ENCODE measurements around the gene TMOD4. TPM values are rescaled to one million over a fixed set of nuclear protein-coding genes. Genes with fewer than 3 reads are reported as not detected.

The TMOD4 gene
- total and polyA plus RNA-seq, 2 of the 13 experiments (the other 11 are each of a cell fraction or from before 2014, with no cell fraction given): 0.66 TPM; not detected in 1

DNA sequence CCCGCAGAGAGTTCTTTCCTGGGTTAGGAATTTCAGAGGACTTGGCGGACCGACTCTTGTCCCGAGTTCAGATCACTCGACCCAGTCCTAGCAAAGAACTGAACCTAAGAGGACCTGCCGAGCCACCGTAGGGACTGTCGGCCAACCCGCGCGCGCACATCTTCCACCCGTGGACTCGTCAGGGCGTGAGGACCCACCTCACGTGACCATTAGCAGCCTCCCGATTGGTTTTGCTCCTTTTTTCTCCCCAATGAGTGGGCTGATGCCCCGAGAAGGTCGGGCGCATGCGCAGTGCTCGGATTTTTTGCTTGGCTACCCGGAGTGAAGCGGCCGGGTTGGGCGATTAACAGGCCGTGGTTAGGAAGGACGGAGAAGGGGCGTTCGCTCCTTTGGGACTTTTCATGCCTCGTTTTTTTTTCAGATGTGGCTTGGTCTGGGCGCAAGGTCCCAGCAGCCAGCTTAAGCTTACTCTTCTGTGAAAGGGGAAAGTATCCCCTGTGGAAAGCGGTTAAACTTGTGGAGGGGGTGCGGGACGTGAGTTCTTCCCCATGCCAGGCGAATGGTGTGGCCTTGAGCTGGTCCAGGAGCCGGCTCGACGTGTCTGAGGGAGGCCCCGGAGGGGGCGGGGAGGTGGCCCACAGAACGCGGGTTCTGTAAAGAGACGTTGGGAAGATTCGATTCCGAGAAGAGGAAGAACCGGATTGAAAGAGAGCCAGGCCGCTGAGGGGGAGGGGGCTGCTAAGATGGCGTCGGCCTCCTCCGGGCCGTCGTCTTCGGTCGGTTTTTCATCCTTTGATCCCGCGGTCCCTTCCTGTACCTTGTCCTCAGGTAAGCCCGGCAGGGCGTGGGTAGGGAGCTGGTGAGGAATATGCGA lies 22.7 kb upstream of the TMOD4 start, which contains the start of gene PIP5K1A (continued):
- TF ChIP-seq ZSCAN21 (CRISPR knock-in tag; IDR thresholded peaks at IDR 0.05; ENCODE audit: borderline replicate concordance) (peak; percentile 67; the same call in 1 of the 2 replicates), YEATS2 (CRISPR knock-in tag; IDR thresholded peaks at IDR 0.05; ENCODE audit: borderline replicate concordance) (peak; percentile 82; the same call in 1 of the 2 replicates), SALL1 (CRISPR knock-in tag; IDR thresholded peaks at IDR 0.05) (peak; percentile 83), SIX1 (CRISPR knock-in tag; IDR thresholded peaks at IDR 0.05; ENCODE audit: borderline replicate concordance) (no peak), MEF2D (CRISPR knock-in tag; IDR thresholded peaks at IDR 0.05) (0 out of 2 replicates have a peak, but pooled peaks have one; percentile 33), MXI1 (IDR thresholded peaks at IDR 0.05; ENCODE audit: borderline replicate concordance, low read depth, low read length) (peak; percentile 62; the same call in 1 of the 3 replicates), MEIS2 (CRISPR knock-in tag; IDR thresholded peaks at IDR 0.05) (peak; percentile 42), SNAPC4 (CRISPR knock-in tag; IDR thresholded peaks at IDR 0.05) (peak; percentile 79), ZSCAN31 (CRISPR knock-in tag; IDR thresholded peaks at IDR 0.05; ENCODE audit: low read depth) (peak; percentile 48; the same call in 1 of the 2 replicates), SNRNP70 (IDR thresholded peaks at IDR 0.05; ENCODE audit: low read depth, low read length) (no peak), ISL2 (CRISPR knock-in tag; IDR thresholded peaks at IDR 0.05) (0 out of 2 replicates have a peak, but pooled peaks have one; percentile 11), ZSCAN20 (CRISPR knock-in tag; IDR thresholded peaks at IDR 0.05; ENCODE audit: borderline replicate concordance) (peak; percentile 8; the same call in 1 of the 2 replicates), ZNF878 (CRISPR knock-in tag; IDR thresholded peaks at IDR 0.05) (no peak), SRY (CRISPR knock-in tag; IDR thresholded peaks at IDR 0.05) (peak; percentile 73; the same call in 1 of the 2 replicates)
- TF ChIP-seq, protein P1, sequence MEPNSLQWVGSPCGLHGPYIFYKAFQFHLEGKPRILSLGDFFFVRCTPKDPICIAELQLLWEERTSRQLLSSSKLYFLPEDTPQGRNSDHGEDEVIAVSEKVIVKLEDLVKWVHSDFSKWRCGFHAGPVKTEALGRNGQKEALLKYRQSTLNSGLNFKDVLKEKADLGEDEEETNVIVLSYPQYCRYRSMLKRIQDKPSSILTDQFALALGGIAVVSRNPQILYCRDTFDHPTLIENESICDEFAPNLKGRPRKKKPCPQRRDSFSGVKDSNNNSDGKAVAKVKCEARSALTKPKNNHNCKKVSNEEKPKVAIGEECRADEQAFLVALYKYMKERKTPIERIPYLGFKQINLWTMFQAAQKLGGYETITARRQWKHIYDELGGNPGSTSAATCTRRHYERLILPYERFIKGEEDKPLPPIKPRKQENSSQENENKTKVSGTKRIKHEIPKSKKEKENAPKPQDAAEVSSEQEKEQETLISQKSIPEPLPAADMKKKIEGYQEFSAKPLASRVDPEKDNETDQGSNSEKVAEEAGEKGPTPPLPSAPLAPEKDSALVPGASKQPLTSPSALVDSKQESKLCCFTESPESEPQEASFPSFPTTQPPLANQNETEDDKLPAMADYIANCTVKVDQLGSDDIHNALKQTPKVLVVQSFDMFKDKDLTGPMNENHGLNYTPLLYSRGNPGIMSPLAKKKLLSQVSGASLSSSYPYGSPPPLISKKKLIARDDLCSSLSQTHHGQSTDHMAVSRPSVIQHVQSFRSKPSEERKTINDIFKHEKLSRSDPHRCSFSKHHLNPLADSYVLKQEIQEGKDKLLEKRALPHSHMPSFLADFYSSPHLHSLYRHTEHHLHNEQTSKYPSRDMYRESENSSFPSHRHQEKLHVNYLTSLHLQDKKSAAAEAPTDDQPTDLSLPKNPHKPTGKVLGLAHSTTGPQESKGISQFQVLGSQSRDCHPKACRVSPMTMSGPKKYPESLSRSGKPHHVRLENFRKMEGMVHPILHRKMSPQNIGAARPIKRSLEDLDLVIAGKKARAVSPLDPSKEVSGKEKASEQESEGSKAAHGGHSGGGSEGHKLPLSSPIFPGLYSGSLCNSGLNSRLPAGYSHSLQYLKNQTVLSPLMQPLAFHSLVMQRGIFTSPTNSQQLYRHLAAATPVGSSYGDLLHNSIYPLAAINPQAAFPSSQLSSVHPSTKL (CRISPR knock-in tag; IDR thresholded peaks at IDR 0.05): peak; percentile 27; the same call in 1 of the 2 replicates

Measured in HepG2 (cell line).